Measurements from ENCODE around the gene MTHFD2.

MTHFD2 gene

GRCh38 chr2:74232426-74232825, 34.0 kb downstream of the MTHFD2 start:
- no peak for DNase-seq

GRCh38 chr2:74233648-74234047, 35.2 kb downstream of the MTHFD2 start:
- no peak for DNase-seq

GRCh38 chr2:74235041-74235440, 36.6 kb downstream of the MTHFD2 start:
- DNase-seq, result no peak

GRCh38 chr2:74238879-74239278, 40.5 kb downstream of the MTHFD2 start:
- no peak for DNase-seq

GRCh38 chr2:74239346-74239745, 40.9 kb downstream of the MTHFD2 start:
- no peak for DNase-seq

- DNase-seq, result no peak
Observed at GRCh38 chr2:74242354-74243071, 44.1 kb downstream of the MTHFD2 start.

GRCh38 chr2:74244286-74244685, 45.9 kb downstream of the MTHFD2 start:
- DNase-seq, result no peak

- no peak for DNase-seq
Observed at GRCh38 chr2:74246496-74247195, 48.2 kb downstream of the MTHFD2 start.

GRCh38 chr2:74249406-74250122, 51.1 kb downstream of the MTHFD2 start:
- no peak for DNase-seq

GRCh38 chr2:74250189-74250631, 51.8 kb downstream of the MTHFD2 start:
- no peak for DNase-seq

- no peak for DNase-seq
Observed at GRCh38 chr2:74252036-74252435, 53.6 kb downstream of the MTHFD2 start.

- no peak for DNase-seq
Observed at GRCh38 chr2:74252862-74253261, 54.4 kb downstream of the MTHFD2 start.

- no peak for DNase-seq
Observed at GRCh38 chr2:74253306-74253970, 55.0 kb downstream of the MTHFD2 start.

- peak; percentile 40 for DNase-seq
Observed at GRCh38 chr2:74253971-74254310, 55.5 kb downstream of the MTHFD2 start.

- no peak for DNase-seq
Observed at GRCh38 chr2:74255660-74256213, 57.3 kb downstream of the MTHFD2 start.

- no peak for DNase-seq
Observed at GRCh38 chr2:74259191-74259590, 60.8 kb downstream of the MTHFD2 start.

- no peak for DNase-seq
Observed at GRCh38 chr2:74259733-74260132, 61.3 kb downstream of the MTHFD2 start.

GRCh38 chr2:74260495-74260894, 62.1 kb downstream of the MTHFD2 start:
- no peak for DNase-seq

GRCh38 chr2:74261204-74261864, 62.9 kb downstream of the MTHFD2 start:
- DNase-seq, result no peak

GRCh38 chr2:74262681-74263080, 64.3 kb downstream of the MTHFD2 start:
- no peak for DNase-seq

GRCh38 chr2:74264281-74264680, 65.9 kb downstream of the MTHFD2 start:
- DNase-seq, result no peak

GRCh38 chr2:74267068-74267467, 68.7 kb downstream of the MTHFD2 start:
- DNase-seq, result no peak

All from right hindlimb (tissue), 1 donor.